Adipose tissue (tissue), 3 donors: ENCODE measurements around the gene RFT1. TPM values are rescaled to one million over a fixed set of nuclear protein-coding genes. Genes with fewer than 3 reads are reported as not detected.

ENCODE experiments used
- H3K27ac ChIP-seq: one replicate; pipeline ENCODE4 v1.5.1; 2013; ENCODE audit warnings: low read depth, low read length
- WGBS, 3 donors: extraction: QIAGEN DNeasy Blood & Tissue Kit; methylation state at CpG; one replicate each; pipeline ENCODE4 v1.1.7; 2013; 5-methylcytosine and 5-hydroxymethylcytosine counted together
- polyA plus RNA-seq, 3 donors: library from polyadenylated mRNA; stranded (reverse); fragments of 200-250 nt; gene quantifications; one replicate each; pipeline ENCODE4 v1.2.3, GENCODE V29; 2013
- donor health status: healthy with polysubstance abuse.
- donor health status: Bipolar disorder and iron deficiency.
- donor health status: healthy.

Gene RFT1
- polyA plus RNA-seq, 3 donors, result 6.7 to 14.3 (median 10.0) TPM

DNA sequence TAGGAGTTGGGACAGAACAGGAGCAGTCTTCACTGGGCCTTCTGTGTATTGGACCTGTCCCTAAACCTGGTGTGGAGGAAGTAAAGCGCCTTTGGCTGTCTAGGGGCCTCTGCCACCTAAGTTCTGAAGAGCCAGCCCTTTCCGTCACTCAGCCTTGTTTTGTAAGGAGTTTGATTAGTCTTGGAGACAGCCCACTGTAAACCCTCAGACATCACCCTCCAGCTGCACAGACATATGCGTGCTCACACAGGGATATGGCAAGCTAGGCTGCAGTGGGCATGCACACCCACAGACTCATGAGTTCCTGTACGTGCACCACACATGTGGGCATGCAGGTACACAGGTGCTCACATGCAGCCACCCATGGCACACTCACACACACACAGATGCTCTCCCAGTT lies 36.0 kb upstream of the RFT1 start:
- no peak overlapping the region for H3K27ac ChIP-seq
- 79 to 91% (median 79%) methylated on average over 4 of the region's 4 CpGs for WGBS, 3 donors

DNA sequence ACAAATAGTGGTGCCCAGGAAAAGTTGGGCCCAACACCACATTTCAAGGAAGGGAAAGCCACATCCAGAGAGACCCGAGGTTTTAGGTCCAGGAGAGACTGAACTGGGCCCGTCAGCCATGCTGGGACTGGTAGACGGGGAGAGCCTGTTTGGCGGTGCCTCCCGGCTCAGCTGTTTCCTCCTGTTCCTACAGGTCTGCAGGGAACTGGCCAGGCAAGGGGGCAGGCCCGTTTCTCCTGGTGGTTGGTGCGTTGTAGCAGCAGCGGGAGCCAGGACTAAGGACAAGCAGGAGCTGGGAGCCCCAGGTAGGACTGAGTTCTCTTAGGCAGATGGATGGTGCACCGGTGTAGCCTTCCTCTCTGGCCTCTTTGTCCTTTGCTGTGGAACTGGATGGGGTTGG lies 34.7 kb upstream of the RFT1 start:
- 52 to 70% (median 68%) methylated on average over 9 of the region's 9 CpGs for WGBS, 3 donors
- no peak overlapping the region for H3K27ac ChIP-seq

DNA sequence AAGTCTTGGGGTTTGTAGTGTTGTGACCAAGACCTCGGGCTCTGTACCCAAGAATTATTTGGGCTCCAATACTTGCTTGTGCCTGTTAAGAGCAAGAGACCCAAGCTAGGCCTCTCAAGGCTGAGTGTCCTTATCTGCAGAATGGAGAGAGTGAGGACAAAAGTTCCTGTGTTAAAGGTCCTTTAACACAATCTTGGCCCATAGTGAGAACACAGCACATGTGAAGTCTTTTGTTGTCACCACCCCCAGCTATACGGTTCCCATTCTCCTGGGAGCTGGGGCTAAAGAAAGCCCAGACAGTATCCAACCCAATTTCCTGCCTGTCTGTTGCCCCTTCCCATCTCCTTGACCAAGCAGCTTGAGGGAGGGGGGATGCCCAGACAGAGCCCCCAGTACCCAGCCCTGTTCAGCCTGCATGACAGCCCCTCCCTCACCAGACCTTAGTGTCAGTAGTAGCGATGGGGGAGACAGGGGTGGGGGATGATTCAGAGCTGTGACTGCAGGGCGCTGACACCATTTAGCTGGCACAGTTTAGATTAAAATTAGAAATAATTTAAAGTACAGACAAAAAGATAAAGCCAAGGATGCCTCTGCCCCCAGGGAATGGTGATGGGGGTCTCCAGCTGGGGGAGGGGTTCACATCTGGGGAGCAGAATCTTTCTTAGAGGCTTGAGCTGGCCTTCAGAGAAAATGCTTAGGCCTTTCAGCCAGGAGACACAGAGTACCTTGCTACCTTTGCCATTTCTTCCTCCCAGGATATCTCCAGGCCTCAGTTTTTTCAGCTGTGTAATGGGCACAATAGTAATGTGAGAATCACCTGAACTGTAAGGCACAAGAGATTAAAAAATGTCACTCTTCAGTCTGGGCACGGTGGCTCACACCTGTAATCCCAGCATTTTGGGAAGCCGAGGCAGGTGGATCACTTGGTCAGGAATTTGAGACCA lies 33.5 kb upstream of the RFT1 start:
- no peak overlapping the region for H3K27ac ChIP-seq
- WGBS, 3 donors, result 71 to 80% (median 74%) methylated on average over 6 of the region's 6 CpGs

DNA sequence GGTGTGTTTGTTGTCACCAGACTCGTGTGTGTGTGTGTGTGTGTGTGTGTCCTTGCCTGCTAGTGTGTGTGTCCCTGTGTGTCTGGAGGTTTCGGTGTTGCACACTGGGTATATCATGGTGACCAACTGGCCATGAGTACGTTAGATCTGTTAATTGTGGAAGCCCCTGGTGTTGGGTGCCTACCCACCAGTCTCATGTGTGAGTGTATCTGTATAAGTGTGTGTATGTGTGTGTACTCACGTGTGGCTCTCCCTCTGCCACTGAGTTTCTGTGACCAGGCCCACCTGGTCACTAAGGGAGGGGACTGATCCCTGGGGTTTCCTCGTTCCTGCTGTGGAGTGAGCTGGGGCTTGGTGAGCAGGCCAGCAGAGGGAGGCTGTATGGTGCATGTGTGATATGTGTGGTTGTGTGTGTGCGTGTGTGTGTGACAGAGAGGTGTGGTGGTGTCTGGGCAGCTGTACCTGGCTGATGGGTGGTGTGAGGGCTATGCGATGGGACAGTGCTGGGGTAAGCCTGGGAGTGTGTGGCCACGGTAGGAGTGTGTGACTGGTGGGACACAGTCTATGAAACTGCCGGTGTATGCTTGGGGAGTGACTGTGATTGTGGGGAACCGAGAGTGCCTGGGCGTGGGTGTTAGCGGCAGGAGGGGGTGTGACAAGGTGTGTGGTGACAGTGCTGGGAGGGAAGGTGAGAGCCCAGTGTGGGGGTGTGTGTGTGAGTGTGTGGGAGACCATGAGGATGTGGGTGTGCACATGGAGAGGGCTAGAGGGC lies 32.6 kb upstream of the RFT1 start:
- WGBS, 3 donors, result 22 to 61% (median 55%) methylated on average over 12 of the region's 12 CpGs
- H3K27ac ChIP-seq, result no peak overlapping the region

DNA sequence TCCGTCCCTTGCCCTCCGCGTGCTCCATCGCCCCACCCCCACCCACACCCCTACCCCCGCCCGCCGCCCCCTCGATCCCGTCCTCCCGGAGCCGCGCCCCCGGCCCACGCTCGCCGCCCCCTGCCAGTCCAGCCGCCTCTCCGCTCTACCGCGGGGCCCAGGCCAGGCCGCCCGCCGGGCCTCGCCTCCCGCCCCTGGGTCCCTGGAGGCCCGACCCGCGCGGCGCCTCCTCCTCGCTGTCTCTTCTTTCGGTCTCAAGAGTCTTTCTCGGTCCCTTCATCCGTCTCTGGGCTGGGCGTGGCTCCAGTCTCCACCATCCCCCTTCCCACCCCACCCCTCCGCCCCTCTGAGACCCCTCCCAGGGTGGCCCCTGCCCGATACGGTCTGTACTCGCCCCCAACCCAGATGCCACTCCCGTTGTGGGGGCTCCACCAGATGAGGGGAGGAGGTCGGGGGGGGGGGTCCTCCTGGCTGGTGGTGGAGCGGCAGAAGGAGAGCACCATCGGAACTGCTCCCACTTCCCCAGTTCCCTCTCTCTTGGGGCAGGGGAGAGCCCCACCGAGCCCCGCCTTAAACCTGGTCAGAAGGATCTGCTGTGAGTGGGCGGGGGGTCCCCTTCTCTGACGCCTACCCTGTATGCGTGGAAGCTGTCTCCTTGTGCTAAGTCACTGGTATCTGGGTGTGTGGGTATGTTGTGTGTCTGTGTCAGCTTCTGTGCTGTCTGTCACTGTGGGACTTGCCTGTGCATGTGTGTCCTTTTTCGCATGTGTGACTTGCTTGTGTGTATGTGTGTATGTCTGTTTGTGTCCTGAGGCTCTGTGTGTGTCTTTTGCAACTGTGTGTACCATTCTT lies 31.8 kb upstream of the RFT1 start:
- WGBS, 3 donors, result 5 to 13% (median 8%) methylated on average over 37 to 49 of the region's 49 CpGs
- H3K27ac ChIP-seq, result peak overlapping the region; percentile 9

DNA sequence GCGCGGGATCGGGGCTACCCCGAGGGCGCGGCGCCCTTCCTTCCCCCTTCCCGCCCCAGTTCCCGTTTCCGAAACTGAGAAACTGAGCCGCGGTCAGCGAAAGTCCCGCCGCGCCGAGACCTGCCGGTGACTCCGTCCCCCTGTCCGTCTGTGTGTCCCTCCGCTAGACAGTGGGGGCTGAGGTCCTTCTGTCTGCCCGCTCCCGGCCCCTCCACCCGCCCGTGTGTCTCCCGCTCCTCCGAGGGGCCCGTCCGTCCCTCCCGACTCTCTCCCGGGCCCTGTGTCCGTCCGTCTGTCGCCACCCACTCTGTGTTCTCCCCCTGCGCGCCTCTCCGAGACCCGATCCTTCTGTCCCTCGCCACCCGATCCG lies 31.2 kb upstream of the RFT1 start:
- WGBS, 3 donors, result 0 to 3% (median 1%) methylated on average over 21 to 41 of the region's 41 CpGs
- H3K27ac ChIP-seq, result peak overlapping the region; percentile 9

DNA sequence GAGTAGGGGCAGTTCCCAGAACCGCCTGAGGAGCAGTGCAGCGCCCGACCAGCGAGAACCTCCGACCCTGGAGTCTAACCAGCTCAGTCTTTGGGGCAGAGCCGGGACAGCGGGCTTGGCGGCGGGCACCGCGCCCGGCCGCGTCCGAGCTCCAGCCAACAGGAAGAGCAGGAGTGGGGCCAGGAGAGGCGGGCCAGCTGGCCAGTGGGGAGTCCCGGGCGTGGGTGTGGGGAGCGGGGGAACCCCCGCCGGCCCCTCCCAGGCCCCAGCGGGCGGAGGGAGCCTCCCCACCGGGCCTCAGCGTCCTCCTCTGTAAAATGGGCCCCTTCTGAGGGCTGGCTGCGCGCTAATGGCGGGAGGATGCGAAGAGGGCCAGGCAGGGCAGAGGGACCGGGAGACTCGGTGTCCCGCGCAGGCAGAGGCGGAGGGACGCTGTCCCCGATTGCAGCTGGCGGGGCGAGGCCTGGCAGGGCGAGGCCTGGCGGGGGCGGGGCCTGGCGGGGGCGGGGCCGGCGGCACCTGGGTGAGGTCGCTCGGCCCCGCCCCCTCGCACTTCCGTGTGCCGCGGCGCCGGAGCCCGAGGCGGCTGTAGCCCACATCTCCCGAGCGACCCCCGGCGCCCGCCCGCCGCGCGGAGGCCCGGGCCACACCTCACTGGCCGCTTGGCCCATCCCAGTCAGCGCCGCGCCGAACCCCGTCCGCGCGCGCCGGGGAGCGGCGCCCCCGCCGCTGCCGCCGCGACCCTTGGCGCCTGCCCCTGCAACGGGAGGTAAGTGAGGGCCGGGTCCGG lies 30.6 kb upstream of the RFT1 start, which contains the start of gene PRKCD:
Gene PRKCD, plus strand, starts transcription at position 550 of the 790 bp plus-strand sequence. CDS start 17,214 bp downstream, outside the sequence.
- peak within 1 kb of the TSS; percentile 9 for H3K27ac ChIP-seq
- 0 to 1% (median 0%) methylated on average over 46 to 88 of the region's 88 CpGs for WGBS, 3 donors

DNA sequence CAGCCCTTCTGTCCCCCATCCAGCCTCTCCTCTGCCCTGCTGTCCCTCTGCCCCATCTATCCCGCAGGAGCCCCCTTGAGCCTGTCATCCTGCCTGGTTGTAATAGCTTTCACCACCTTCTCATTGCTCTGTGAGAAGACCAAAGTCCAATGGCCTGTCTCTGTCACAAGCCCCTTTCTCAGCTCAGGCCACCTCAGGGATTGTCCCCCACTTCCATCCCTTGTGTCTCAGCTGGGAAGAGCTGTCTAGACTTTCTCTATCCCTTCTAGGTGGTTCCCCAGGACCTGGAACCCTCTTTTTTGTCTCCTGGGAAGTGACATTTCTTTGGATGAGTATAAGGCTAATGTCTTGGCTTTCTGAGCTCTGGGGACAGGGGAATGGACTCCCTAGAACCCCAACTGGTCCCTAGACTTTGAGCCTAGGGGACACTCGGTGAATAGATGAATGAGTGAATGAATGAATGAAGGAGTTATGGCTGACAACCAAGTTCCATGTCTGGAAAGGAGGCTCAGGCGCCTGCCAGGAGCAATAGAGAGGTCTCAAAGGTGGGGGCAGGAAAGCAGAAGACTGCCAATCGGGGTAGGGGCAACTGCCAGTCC lies 29.9 kb upstream of the RFT1 start:
- H3K27ac ChIP-seq, result no peak overlapping the region
- WGBS, 3 donors, result 25 to 35% (median 29%) methylated on average over 4 of the region's 4 CpGs

DNA sequence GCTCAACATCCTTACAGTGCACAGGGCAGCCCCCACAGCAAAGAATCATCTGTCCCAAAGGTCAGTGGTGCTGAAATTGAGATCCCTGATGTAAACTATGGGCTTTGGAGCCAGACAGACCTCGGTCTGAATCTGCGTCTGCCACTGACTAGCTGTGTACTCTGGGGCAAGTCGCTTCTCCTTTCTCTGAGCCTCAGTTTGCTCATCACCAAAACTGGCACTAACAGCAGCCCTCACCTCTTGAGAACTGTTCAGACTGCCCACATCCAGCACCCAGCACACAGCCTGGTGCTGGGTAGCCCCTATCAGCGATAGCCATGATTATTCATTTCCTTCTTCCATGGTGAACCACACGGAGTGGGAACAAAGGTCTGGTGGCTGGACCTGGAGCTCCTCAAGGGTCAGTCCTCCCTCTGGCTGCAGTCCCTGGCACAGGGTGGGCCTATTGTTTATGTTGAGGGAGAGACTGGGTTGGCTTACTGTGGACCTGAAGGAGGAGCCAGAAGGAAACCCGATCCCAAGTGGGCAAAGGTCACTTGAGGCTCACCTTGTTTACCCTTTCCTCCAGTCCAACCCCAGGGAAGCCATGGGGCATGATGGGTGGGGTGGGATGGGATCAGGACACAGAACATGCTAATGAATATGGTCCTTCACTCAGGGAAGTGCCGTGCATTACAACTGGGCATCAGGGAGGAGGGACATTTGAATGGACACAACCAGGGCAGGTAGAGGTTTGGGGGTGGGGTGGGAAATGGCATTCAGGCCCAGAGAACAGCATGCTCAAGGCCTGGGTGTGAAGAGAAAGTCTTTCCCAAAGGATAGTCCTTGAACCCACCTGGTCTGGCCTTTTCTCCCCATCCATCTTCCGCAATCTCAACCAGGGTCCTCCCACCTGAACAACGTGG lies 29.2 kb upstream of the RFT1 start:
- 26 to 66% (median 48%) methylated on average over 9 of the region's 9 CpGs for WGBS, 3 donors
- H3K27ac ChIP-seq, result no peak overlapping the region

DNA sequence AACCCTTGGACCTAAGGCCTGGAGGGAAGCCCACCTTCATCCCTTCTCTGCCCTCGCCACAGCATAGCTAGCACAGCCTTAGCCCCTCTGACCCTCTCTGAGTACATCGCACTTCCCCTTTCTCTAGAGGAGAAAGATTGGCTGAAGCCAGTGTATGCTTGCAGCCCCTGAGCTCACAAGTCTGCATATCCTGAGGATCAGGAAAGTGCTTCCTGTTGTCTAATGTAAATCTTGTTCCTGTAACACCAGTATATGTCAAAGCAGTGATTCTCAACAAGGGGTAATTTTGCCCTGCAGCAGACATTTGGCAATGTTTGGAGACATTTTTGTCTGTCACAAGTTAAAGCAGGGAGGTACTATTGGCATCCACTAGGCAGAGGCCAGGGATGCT lies 28.5 kb upstream of the RFT1 start:
- 49 to 79% (median 64%) methylated on average over 2 of the region's 2 CpGs for WGBS, 3 donors
- H3K27ac ChIP-seq, result no peak overlapping the region

DNA sequence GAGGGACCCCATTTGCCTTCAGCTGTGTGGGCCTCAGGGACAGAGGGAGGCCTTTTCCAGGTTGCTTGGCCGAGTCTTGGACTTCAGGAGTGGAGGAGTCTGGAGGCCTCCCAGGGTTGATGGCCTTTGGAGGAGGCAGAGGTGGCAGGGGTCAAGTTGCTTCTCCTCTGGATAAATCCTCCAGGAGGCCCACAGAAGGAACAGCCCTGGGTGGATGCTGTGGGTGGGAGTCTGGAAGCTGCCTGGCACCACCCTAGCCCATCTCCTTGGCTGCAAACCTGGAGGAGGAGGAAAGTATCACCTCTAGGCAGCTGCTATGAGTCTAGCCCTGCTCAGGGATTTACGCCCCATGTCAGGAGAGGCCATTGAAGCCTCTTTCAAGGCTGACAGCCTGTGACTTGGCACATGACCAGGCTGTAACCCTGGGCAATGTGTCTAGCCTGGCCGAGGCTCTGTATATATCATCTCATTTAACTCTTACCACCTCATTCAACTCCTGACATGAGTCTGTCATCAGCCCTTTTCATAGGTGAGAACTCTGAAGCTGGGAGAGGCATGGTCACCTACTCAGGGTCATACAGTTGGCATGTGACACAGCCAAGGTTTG lies 27.8 kb upstream of the RFT1 start:
- 41 to 74% (median 73%) methylated on average over 3 of the region's 3 CpGs for WGBS, 3 donors
- no peak overlapping the region for H3K27ac ChIP-seq

DNA sequence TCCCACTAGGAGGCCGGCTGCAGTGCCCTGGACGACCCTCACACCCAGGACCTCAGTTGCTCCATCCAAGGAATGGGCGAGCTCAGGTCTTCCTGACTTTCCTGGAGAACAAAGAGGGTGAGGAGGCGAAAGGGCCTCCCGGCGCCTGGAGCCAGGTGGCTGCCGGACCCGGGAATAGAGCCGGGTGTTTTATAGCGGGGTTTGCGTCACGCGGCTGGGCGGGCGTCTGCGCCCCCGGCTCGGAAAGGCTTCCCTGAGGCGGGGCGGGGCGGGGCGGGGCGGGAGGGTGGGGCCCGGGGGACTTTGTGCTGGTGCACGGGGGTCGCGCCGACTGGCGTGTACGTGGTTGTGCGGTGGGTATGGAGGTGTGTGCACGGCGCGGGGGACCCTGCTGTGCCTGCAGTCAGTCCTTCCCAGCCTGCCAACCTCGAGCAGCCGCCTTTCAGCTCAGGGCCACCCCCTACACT lies 26.2 kb upstream of the RFT1 start:
- WGBS, 3 donors, result 11 to 14% (median 11%) methylated on average over 31 to 36 of the region's 36 CpGs
- no peak overlapping the region for H3K27ac ChIP-seq

DNA sequence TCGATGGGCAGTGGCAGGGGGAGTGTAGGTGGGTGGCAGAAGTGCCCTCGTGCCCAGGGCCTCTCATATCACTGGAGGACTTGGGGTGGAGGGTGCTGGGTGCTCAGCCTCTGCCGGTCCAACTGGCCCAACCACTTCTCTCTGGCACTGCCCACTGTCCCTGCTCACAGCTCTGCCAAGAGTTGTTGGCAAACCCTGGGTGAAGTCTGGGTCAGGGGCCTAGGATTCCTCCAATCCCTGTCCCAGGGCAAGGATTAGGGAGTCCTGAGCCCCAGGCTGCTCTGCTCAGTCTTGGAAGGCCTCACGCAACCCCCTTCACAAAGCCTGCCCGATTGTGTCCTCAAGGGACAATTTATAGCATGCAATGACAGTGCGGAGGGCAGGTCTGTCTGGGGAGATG lies 25.5 kb upstream of the RFT1 start:
- H3K27ac ChIP-seq, result no peak overlapping the region

DNA sequence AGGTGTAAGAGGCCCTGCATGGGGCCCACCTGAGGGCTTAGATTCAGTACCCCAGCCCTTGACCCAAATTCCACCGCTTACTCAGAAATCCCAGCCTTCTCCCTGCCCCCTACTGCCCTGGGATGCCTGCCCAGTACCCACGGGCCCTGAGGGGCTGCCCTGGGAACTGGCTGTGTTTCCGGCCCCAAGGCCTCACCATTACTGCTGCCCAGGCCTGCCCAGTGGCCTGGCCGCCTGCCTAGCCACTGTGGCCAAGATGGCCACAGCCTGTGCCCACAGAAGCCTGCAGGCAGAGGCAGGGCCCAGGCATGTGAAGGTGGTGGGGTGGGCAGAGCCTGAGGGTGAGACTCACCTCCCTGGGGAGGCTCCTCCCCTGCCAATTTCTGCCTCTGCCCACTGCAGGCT lies 24.6 kb upstream of the RFT1 start:
- 39 to 87% (median 73%) methylated on average over 4 of the region's 4 CpGs for WGBS, 3 donors
- H3K27ac ChIP-seq, result no peak overlapping the region

More for the DNA sequence above, 25.5 kb upstream of the RFT1 start:
- WGBS, 3 donors, result 37 to 77% (median 74%) methylated on average over 6 of the region's 6 CpGs

DNA sequence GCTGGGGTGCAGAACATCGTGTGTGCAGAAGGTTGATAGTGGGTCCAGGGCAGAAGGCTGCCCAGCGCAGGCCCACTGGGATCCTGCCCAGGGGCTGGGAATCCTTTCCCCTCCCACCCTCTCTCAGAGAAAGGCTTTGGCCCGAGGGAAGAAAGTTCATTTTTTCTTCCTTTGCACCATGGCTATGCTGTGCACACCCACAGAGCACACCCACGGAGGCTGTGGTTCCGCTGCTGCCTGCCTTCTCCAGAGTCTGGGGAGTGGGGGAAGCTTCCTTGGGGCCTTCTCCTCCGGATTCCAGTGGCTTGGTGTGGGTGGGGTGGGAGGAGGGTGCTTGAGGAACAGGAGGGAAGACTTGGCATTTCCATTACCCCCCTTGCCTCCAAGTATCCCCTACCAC lies 23.7 kb upstream of the RFT1 start:
- 51 to 74% (median 53%) methylated on average over 6 of the region's 6 CpGs for WGBS, 3 donors
- H3K27ac ChIP-seq, result no peak overlapping the region

DNA sequence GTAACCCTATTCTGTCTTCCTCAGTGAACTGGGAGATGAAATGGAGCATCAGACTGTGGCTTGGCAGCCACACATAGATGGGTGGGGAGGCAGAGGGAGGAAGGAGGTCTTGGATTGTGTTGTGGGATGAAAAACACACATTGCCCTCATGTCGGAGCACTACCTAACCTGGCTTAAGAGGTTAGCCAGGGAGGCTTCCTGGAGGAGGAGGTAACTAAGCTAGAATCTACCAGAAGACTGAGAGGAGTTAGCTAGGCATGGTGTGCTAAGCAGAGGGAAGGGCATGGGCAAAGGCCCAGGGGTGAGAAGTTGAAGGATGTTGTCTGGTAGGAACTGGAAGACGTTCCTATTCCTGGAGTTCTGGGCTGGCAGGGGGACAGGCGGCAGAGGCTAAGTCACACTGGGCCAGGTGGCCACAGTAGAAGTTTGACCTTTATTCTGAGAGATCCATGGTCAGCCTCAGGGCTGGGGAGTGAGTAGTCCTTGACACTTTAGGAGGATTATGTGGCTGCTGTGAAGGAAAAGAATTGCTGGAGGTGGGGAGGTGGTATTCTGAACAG lies 23.1 kb upstream of the RFT1 start:
- no peak overlapping the region for H3K27ac ChIP-seq
- 48 to 79% (median 72%) methylated on average over 3 of the region's 3 CpGs for WGBS, 3 donors
